Activated T-cell treated with anti-CD3 and anti-CD28 coated beads, Interleukin-2, amount 50 U/mL, for 1 hour (primary cell): ENCODE results near the gene CLK1.
"Not testable (repeated sequence)": the region's sequence is repeated elsewhere in the genome, so short reads cannot be mapped to it uniquely, and the experiment has no call there.

Experiments
- DNase-seq: peaks from one replicate; pipeline ENCODE4 v3.0.0-alpha.2; 2020

The CLK1 gene

DNA sequence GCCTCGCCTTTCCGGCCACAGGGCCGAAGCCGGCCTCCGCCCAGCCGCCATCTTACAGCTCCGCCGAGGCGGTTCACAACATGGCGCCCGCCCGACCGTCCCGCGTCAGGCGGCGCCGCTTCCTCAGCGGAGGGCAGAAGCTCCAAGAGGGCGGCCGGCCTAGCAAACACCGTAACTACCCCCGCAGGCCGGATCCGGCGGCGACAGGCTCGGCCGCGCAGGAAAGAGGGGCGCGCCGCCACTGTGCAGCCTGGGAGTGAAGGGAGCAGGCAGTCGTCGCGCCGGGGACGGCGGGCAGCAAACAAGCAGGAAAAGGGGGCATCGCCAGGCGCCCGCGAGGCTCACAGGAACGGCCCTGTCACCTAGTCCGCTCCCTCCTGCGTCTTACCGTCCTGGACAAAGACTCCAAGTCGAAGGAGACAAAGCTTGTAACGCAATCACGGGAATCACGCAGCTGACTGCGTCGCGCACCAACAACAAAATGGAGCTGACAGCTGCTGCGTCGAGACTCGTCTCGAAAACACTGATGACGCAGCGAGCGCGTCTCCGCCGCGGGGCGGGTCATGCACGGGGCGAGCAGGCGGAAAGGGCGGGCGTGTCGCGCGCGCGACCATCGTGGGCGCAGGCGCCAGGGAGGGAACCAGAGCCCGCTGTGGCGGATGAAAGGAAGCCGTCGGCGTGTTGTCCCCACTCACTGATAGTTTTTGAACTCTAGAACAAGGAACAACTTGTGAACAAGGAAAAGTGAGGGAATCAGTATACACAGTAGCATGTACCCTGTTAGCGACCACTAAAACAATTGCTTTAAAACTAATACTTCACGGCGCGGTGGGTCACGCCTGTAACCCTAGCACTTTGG is at the start of gene CLK1:
Gene CLK1, minus strand, starts transcription at position 483 of the 859 bp plus-strand sequence. CDS start 2,796 bp downstream, outside the sequence.
- DNase-seq = peak; percentile 98

DNA sequence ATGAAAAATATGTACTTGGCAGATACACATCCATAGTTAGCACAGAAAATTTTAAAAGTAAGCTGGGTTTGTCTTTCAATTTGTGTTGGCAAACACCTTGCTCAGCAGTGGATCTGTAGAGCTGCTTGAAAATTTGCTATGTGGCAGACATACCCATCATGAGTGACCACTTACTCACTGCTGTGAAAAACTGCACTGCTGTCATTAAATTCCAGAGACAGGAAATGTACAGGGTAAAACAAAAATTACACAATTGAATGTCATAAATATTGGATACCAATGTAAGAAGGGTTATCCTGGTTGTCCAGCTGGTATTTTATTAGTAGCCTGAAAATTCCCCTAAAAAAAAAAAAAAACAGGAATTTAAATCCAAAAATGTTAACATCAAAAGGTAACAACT is 49.2 kb upstream of the CLK1 start:
- DNase-seq = no peak

DNA sequence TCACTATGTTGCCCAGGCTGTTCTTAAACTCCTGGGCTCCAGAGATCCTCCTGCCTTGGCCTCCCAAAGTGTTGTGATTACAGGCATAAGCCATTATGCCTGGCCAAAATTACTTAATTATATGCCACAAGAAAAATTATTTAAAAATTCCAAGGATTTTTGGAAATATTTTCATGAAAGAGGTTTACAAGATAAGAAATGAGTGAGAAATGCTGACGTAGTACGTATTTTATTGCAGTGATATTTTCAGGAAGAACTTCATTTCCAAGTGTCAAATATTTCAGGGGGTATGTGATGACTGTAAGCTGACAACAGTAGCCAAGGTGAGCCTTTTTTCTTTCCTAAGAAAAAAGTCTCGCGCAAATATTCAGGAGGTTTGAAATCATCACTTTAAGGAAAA is 45.5 kb upstream of the CLK1 start:
- DNase-seq = no peak

DNA sequence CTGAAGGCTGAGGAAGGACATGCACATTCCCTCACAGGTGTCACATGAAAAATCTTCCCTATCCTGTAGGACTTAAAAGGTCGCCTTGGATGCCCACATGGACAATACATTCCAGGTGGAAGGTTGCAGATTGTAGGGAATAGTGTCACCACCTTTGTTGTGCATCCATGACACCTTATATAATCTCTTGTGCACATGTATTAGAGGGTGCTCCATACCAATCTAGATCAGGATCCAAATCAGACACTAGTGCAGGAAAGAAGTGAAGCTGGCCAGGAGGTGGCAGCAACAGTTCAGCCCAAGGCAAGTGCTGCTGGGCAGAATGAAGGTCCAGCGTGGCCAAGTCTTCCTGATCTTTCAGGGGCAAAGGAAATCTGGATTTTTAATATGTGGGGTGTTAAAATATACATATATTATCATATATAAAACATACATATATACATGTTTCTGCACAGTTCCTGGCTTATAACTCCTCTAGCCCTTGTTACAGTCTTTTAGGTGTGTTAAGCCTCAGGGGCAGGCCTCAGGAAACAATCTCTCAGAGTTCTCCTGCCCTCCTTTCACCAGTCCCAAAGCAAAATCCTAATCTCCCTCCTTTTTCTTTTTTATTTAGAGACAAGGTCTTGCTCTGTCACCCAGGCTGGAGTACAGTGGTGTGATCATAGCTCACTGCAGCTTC is 41.3 kb upstream of the CLK1 start:
- DNase-seq = peak; percentile 46

DNA sequence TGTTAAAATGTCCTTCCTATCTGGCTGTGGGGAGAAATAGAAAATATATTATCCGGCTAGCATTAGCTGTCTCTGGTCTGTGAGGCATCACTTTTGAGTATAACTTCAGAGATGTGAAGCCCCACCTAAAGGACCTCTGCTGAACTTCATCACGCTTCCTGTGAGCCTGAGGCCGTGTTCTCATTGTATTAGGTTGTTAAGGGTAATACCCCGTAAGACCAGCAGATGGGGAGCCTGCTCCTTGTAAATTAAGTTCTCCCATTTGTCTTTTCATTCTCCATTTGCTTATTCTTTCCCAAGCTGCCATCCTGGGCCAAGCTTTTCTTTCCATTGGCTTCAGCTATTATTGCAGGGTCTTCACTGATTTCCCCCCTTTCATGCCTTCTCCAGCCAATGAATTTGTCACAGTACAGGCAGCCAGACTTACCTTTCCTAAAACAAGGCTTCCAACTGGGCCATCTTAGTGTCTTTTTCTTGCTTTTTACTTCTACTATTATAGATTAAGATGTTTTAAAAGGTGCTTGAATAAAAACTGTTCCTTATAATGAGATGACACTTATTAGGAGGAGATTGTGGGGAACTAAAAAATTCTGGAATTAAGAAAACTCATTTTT is 37.1 kb upstream of the CLK1 start:
- peak; percentile 49 for DNase-seq

DNA sequence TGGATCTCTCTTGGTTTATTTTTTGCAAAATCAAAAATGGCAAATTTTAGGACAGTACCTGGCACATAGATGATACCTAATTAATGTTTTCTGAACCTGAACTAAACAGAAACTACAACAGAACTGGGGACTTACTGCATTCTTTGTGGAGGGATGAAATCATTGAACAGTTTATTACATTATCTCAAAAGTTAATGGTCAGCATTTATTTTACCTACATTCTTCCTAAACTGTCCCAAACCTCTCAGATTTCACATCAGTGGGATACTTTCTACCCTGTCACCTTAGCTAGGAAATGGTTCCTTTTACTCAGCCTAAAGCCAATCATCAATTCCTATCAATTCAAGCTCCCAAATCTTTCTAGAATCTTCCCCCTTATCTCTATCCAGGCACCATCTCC is 35.0 kb upstream of the CLK1 start:
- DNase-seq = no peak

DNA sequence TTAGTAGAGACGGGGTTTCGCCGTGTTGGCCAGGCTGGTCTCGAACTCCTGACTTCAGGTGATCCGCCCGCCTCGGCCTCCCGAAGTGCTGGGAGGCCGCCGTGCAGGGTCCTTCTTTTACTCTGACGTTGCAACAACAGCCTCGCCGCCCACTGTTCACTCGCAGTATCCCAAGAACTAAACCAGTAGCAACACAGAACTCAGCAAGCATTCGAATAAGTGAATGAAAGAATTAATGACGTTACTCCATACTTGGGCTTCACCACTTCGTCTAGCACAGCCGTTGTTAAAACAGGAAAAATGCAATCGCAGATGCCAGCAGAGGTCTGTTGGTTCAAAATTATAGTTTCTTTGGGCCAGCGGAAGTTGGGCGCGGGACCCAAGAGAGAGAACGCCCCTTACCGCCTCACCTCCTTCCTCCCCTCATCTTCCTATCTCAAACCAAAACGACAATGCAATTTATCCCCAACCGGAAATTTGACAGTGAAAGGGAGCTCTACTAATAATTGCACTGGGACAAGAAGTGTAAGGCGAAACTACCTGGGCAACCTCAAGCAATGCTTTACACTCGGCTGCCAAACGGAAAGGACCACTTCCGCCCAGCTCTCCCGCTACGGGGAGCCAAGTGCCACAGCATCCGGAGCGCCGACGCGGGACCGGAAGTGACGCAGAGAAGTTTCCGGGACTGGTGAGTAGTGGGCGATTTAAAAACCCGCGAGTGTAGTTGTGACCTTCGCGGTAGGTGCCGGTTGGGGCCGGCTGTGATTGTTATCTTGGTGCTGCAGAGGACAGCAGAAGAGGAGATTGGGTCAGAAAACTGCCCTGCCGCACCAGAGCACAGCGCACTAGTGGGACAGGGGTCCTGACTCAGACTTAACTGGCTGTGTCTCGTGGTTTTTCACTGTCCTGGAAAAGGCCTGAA is 24.5 kb upstream of the CLK1 start, which contains the start of the genes NIF3L1 and PPIL3:
Gene NIF3L1, plus strand, starts transcription at position 668 of the 922 bp plus-strand sequence. CDS start 2,573 bp downstream, outside the sequence.
Gene PPIL3, minus strand, starts transcription at position 374 of the 922 bp plus-strand sequence. CDS start 1,462 bp downstream, outside the sequence.
- peak; percentile 94 for DNase-seq

DNA sequence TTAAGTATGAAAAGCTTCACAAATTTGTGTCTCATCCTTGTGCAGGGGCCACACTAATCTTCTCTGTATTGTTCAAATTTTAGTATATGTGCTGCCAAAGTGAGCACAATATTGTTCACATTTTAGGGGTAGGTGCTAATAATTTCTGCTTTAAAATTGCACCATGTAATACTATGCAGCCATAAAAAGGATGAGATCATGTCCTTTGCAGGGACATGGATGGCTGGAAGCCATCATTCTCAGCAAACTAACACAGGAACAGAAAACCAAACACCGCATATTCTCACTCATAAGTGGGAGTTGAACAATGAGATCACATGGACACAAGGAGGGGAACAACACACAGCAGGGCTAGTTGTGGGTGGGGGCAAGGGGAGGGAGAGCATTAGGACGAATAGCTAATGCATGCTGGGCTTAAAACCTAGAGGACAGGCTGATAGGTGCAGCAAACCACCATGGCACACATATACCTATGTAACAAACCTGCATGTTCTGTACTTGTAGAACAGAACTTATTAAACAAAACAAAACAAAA is 17.3 kb upstream of the CLK1 start:
- not testable (repeated sequence) for DNase-seq

DNA sequence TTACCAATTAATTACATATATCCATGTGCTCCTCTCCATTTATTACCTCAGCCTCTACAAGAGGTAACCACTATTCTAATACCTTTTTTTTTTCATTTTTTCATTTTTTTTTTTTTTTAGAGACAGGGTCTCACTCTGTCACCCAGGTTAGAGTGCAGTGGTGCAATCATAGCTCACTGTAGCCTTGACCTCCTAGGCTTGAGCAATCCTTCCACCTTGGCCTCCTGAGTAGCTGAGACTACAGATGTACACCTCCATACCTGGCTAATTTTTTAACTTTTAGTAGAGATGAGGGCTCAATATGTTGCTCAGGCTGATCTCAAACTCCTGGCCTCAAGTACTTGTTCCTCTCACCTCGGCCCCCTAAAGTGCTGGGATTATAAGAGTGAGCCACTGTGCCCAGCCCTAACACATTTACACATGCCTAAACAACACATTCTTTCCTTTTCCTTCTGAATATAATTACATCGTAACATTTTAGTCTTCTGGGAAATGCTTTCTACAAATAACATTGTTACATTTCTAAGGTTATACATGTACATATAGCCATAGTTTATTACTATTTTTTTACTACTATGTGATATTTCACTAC is 13.9 kb upstream of the CLK1 start:
- DNase-seq = no peak

DNA sequence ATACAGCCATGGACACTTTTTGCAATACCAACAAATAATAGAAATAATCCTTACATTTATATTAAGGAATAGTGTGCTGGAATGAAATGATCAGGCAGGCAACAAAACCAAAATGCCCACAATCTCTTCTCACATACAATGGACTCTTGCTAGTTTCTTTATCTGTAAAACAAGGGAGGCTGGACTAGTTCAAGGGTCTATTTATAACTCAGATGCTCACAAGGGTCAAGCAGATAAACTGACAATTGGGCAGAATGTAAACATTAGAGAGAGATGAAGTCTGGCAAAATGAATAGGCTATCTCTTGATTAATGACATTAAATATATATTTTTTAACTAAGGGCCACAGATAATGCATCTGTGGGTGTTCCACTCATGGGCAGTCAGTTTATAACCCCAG is 13.0 kb upstream of the CLK1 start:
- DNase-seq = no peak

DNA sequence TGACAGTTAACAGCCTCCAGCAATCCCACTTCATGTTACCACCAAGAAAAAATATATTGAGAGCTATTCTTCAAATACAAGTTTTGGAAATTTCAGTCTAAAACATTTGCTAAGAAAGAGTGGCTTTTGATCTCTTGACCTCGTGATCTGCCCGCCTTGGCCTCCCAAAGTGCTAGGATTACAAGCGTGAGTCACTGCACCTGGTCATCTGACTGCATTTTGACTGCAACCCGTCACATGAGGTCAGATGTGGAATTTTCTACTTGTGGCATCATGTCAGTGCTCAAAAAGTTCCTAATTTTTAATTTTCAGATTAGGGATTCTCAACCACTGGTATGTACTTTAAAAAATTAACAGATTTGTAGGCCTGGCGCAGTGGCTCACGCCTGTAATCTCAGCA is 9.1 kb upstream of the CLK1 start:
- no peak for DNase-seq

DNA sequence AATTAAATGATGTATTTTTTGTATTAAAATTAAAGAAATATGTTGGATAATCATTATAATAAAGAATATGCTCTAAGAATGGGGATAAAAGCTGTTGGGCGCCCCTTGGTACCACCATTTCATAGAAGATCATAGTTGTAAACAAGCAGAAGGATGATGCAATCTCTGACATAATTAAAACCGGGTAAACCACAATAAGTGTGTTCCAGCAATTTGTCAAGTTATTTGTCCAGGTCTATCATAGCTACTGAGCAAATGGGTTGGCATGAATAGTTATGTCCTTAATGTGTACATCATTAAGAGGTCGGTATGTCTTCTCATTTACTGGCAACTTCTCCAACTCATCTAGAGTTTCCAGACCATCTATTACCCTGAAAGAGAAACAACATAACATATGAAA is 6.7 kb upstream of the CLK1 start:
- no peak for DNase-seq

DNA sequence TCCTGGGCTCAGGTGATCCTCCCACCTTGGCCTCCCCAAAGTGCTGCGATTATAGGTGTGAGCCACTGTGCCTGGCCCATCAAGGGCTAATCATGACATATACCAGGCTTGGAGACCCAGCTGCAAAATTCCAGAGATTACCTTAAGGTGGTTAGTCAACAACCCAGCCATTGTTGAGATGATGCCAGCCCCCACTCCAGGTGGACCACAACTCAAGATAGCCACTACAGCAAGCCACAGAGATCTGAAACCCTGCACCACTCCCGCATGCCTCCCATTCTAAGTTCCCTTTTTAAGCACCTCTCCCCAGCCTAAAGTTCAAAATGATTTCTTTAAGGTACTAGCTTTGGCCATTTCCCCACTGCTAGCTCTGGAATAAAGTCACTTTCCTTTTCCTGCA is 4.6 kb upstream of the CLK1 start:
- DNase-seq = no peak

DNA sequence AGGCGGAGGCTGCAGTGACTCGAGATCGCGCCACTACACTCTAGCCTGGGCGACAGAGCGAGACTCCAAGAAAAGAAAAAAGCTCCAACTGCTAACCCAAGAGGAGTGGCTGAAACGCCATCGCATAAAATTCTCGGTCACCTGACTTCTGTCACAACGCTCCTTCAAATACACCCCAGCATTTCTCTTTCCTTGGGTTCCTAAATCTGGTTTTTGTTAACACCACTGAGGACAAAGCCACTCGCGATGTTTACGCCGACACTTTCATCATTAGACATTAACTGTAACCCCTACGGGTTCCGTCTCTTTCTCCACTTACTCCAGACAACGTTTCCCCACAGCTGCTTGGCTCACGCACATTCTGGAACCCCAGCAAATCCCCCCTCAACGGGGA is 679 bp downstream of the CLK1 start:
- DNase-seq = peak; percentile 42

DNA sequence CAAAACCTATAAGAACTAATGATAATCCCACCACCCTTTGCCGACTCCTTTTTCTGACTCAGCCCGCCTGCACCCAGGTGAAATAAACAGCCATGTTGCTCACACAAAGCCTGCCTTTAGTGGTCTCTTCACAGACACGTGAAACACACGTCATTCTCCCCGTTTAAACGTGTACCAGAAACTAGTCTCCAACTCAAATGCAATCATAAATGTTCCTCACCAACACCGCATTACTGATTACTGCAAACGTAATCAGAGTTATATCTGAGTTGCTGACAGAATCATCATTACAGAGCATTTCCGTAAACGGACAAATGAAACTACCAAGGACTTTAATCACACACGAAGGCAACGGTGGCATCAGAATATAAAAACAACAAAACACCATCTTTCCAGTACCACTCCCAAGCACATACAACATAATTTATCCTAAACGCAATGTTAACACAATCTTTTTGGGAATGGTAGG is 1.9 kb downstream of the CLK1 start:
- peak; percentile 51 for DNase-seq

DNA sequence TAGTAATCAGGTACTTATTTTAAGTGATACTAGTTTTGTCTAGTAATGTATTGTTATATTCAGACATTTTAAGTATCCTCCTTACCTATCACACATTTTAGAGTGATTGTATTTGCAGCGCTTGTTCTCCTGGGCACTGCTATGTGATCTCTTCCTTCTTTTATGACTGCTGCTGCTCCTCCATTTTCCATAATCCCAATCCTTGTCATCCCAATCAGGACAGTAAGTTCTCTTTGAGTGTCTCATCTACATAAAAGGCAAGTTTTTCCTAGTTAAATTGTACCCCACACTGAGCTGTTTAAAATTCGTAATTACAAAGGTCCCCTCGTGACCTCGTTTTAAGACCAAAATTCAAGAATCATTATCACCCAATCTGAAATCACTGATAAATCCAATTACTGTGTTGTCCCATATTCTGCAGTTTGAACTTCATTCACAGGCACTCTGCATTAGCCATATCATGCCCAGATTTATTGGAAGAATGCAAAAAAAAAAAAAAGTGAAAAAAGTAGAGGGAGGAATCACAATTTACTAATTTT is 2.8 kb downstream of the CLK1 start:
- DNase-seq = no peak

DNA sequence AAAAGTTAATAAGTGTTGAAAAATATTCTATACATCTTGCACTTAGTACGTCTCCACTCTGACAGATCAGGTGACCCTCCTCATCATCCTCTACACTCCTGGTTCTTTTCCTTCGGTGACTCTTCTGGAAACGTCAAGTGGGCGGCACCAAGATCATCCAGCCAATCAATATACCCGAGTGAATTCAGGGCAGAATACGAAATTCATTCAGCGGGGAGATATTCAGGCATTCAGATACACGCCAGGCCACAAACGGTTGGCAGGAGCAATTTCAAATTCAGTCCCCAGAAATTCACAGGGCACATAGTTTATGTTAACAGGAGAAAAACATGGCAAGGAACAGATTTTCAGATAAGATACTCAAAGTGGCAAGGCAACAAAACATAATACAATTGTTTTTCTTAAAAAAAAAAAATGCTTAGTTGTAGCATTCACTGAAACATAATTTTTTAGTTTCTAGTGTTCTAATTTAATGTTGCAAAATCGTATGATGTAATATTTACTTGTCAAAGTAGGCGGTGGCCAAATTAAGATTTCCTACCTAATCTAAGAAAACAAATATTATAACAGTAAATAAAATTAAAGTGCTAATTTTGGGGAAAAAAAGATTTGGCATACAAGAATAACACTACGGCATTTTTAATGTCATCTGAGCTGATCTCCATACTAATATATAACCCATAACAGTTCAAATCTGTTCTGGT is 4.2 kb downstream of the CLK1 start:
- no peak for DNase-seq

DNA sequence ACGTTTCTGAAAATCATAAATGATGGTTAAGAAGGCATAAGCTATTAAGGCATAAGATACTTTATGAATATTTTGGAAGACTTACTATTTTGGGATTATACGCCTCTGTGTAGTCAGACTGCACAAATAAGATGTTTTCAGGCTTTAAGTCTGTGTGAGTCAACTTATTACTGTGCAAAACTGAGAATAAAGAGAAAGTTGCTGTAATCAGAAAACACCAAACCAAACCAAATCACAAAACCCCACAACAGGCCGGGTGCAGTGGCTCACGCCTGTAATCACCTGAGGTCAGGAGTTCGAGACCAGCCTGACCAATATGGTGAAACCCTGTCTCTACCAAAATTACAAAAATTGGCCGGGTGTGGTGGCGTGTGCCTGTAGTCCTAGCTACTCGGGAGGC is 7.7 kb downstream of the CLK1 start:
- no peak for DNase-seq

DNA sequence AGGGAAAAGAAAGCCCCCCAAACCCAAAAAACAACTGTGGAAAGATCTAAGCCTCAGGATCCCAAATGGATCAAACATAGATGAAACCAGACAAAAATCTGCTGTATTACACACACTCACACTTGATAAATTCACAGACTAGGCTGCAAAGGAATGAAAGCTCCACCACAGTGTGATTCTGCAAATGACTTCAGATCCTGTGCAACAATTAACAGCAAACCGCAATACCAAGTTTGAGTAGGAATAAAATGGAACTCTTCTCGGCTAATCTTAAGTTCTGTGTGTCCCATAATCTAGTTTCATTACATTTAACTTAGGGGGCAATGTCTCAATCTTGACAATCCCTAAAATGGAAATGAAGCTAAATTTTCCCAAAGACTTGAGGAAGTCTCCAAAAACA is 11.9 kb downstream of the CLK1 start:
- no peak for DNase-seq

DNA sequence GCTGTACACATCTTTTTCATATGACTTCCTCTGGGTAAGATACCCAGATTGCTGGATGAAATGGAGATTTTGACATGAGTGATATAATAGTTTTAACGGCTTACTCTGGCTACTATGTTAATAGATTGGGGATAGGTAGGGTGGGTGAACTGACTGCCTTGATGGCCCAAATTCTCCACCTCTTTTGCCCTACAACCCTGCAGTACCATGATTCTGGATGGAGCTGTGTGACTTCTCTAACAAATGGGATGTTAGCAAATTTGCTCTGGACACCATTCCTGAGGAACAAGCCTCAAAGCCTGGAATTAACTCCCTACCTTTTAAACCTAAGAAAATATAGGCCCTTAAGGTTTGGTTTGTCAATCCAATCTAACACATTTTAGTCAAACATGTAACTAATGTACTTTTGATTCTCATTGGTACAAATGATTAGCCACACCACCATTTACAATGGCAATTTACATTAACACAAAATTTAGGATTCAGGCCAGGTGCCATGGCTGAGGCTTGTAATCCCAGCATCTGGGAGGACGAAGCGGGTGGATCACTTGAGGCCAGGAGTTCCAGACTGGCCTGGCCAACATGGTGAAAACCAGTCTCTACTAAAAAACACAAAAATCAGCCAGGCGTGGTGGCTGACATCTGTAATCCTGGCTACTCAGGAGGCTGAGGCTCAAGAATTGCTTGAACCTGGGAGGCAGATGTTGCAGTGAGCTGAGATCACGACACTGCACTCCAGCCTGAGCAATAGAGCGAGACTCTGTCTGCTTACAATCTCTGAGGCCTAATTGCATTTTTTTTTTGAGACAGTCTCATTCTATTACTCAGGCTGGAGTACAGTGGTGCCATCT is 12.8 kb downstream of the CLK1 start:
- no peak for DNase-seq
